CD4-positive, alpha-beta T cell treated with Interleukin-4 for 1 hour (primary cell): Measurements from ENCODE around the gene CASP5.
A peak's percentile ranks its signal among the peaks of the same experiment; 100 is the strongest.
"Not testable (repeated sequence)": the region's sequence is repeated elsewhere in the genome, so short reads cannot be mapped to it uniquely, and the experiment has no call there.

Experiments
- DNase-seq, 2 donors: peaks; one replicate each; pipeline ENCODE4 v3.0.0-alpha.2; 2020 to 2022

Gene CASP5

GRCh38 chr11:105033343-105033742 is 10.4 kb upstream of the CASP5 start:
- DNase-seq = peak in 1 of 2 donors; percentile 31

DNA sequence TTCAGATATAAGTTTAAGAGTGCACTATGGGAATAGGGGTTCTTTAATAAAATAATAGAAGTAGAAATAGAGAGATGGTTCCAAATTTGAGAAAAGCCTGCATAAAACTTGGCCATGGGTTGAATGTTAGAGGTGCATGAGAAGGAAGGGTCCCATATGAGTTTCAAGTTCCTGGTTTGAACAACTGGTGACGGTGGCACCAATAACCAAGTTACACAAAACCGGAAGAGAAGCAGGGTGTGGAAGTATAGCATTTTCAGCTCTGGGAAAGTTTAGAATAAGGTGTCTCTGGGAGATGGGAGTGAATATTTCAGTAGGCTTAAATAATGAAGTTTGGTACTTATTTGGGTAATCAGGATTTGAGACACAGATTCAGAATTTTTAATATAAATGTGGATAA is 9.5 kb upstream of the CASP5 start:
- peak in 1 of 2 donors; percentile 22 for DNase-seq

DNA sequence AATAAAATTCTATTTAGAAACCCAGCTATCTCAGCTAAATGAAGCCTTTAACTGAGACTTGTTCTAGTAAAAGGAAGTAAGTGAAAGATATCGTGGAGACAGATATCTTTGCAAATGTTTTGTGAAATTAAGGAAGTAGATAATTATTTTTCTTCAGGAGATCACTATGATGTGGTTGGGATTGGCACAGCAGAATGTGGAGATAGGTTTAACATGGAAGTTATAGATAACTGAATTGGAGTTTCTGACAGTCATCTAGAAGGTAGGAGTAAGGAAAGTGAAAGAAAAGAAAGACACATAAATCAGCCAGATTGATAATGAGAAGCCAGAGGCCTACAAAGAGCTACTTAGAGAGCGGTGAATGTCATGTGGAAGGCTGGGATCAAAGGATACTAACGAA is 4.7 kb upstream of the CASP5 start:
- no peak for DNase-seq

DNA sequence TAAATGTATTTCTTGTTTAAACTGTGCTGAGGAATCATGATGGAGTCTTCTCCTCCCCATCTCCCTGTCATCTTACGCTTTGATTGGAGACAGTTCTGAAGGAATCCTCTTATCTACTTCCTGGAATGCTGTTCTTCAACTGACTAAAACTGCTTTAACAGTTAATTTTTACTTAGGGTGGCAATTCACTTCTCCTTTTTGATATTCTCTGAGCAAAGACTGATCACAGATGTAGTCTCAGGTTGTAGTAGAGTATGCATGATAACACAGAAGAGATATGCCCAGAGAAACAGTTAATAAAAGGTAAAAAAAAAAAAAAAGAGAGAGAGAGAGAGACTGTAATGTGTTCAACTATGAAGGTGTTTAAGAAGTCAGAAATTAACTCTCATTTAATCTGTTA is 1.4 kb upstream of the CASP5 start:
- no peak for DNase-seq

GRCh38 chr11:105022527-105022926 is 441 bp downstream of the CASP5 start:
- DNase-seq = no peak

DNA sequence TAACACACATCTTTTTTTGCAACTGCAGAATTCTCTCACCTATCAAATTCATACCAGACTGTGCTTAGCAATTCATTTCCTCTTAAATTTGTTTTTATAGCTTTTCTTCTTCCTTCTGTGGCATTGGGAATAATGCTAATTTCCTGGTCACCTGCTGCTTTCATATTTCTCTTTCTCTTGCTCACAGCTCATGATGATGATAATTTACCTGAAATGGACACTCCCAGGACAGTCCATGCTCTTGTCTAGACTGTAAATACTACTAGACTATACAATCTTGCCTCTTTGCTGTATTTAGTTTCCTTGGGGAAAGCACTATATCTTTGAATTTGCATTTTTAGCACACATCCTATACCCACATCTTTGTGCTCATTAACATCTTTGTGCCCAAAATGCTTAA is 15.5 kb downstream of the CASP5 start:
- DNase-seq = no peak

DNA sequence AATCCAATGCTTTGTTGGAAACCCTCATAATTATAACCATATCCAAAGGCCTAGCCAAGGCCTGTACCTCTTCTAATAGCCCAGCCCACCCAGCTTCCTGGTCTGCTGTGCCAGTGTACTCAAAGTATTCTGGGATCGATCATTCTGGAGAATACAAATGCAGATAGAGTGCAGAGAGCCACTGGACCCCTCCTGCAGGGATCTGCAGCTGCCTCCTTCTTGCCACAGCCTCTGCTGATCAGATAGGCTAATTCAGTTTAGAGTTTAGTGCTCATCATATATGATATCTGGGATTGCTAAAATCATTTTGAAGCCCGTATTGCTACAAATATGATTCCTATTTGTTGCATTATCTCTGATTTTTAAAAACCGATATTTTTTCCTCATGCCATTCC is 17.5 kb downstream of the CASP5 start:
- DNase-seq = no peak

- no peak for DNase-seq
Measured at GRCh38 chr11:105004021-105004420, 18.9 kb downstream of the CASP5 start.

DNA sequence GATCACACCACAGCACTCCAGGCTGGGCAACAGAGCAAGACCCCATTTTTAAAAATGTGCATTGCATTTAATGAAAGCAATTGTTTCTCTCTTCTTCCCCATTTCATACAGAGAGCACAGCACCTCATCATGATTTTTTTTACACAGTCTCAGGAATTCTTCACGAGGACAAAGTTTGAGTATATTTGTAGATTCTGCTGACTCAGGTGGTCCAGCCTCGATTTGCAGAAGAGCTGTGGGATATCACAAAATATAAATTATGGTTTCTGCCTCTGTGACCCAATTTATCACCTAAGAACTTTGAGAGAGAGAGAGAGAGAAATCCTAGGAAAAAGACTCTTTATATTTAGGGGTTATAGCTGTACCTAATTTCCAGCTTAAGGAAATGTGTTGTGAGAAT is 19.8 kb downstream of the CASP5 start:
- no peak for DNase-seq

GRCh38 chr11:105000797-105001196 is 22.2 kb downstream of the CASP5 start:
- peak; percentile 56 to 66 for DNase-seq

- peak in 1 of 2 donors; percentile 16 for DNase-seq
Measured at GRCh38 chr11:105000167-105000566, 22.8 kb downstream of the CASP5 start.

DNA sequence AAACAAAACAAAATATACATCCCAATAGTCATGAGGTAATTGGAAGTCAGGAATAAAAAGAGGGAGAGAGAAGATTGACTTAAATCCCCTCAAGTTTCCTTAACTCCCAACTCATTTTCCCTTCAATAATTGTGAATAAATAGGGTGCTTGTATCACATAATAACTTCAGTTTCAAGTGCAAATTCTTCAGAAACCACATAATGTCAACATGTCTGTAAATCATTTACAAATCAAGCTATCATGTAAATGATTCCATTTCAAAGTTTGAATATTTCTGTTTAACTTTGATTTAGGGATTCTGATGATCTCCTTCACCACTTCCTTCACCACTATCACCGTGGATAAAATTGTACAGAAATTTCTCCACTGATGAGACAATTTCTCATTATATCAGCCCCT is 23.2 kb downstream of the CASP5 start:
- no peak for DNase-seq

DNA sequence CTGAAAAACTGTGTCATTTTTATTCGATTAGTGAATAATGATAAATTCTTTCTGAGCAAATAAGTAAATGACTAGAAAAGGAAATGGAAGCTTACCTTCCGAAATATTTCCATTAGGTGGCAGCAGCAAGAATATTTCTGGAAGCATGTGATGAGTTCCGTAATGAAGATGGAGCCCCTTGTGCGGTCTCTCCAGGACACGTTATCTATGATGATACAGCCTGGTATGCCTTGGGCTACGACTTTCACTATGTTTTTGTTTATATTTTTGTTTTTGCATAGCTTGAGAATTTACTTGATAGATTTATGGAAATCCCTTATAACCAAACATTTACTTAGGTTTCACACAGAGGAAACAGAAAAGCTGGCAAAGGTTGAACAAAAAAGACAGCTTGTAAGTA is 25.7 kb downstream of the CASP5 start:
- no peak for DNase-seq

GRCh38 chr11:104995001-104995408 is 28.0 kb downstream of the CASP5 start:
- DNase-seq = no peak

GRCh38 chr11:104992781-104993180 is 30.2 kb downstream of the CASP5 start:
- no peak for DNase-seq

GRCh38 chr11:104991994-104992393 is 31.0 kb downstream of the CASP5 start:
- DNase-seq = no peak

GRCh38 chr11:104984808-104985207 is 38.2 kb downstream of the CASP5 start:
- DNase-seq = no peak

- no peak for DNase-seq
Measured at GRCh38 chr11:104979839-104980238, 43.1 kb downstream of the CASP5 start.

GRCh38 chr11:104973616-104974015 is 49.4 kb downstream of the CASP5 start:
- no peak for DNase-seq

DNA sequence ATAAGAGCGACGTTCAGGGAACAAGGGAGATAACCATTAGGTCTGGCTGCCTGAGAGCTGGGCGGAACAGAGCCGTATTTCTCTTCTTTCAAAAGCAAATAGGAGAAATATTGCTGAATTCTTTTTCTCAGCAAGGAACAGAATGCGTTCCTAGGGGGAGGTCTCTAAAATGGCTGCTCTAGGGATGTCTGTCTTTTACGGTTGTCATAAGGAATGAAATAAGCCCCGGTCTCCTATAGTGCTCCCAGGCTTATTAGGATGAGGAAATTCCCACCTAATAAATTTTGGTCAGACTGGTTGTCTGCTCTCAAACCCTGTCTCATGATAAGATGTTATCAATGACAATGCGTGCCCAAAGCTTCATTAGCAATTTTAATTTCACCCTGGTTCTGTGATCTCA is 50.0 kb downstream of the CASP5 start:
- DNase-seq = not testable (repeated sequence)

GRCh38 chr11:104970756-104971155 is 52.2 kb downstream of the CASP5 start:
- no peak for DNase-seq

DNA sequence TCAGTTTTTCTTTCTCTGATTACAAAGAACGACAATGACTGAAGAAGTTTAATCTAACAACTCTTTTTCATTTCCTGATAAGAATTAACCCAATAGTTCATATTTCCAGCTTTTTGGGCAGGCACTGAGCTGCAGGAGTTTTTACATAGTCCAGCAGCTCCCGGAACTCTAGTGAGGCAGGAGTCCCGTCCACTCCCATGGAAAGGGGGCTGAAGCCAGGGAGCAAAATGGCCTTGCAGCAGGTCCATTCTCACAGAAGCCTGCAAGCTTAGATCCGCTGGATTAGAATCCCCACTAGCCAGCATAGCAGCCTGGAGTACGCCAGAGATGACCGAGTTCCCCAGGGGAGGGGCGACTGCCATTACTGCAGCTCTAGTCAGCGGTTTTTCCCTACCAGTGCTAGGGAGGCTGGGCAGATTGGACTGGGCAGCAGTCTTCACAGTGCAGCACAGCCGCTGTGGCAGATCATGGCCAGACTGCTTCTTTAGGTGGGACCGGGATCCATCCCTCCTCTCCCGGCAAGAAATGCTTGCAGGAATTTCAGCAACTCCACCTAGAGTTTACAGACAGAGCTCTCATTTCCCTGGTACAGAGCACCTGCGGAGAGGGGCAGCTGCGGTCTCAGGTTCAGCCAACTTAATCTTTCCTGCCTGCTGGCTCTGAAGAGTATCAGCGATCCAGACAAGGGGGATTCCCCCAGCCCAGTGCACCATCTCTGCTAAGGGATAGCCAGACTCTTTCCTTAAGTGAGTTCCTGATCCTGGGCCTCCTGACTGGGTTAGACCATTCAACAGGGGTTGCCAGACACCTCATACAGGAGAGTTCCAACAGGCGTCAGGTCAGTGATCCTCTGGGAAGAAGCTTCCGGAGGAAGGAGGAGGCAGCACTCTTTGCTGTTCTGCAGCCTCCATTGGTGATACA is 53.9 kb downstream of the CASP5 start:
- DNase-seq = no peak

GRCh38 chr11:104968355-104968855 is 54.6 kb downstream of the CASP5 start, which contains the start of gene CASP4:
CASP4 (minus strand) TSS chr11:104968574; CDS start chr11:104968525, 49 bp downstream.
- DNase-seq = peak in 1 of 2 donors; percentile 68
